Stomach (tissue), 4 donors: Measurements from ENCODE around the gene DEPDC4.

ENCODE experiments used
- EP300 ChIP-seq: sonication (generic); formaldehyde crosslinking; IDR thresholded peaks from one replicate; pipeline ENCODE4 v1.6.1; 2017; ENCODE audit warnings: antibody characterized with exemption
- POLR2A ChIP-seq, 4 donors: fragments of 450-650 bp; IDR thresholded peaks; one replicate each; pipeline ENCODE4 v1.6.1; 2016; ENCODE audit warnings: antibody characterized with exemption in 4 of 4, control low read depth in 2 of 4, mild to moderate bottlenecking in 1 of 4, moderate library complexity in 1 of 4
- POLR2AphosphoS5 ChIP-seq, 3 donors: sonication (generic); formaldehyde crosslinking; IDR thresholded peaks; one replicate each; pipeline ENCODE4 v1.6.1; 2016; ENCODE audit warnings: antibody characterized with exemption in 3 of 3
- TF ChIP-seq, protein P1 (sequence below), 7 experiments: fragments of 450-650 bp in 4 of 7; fragments of 200-600 bp in 3 of 7; sonication (generic) in 3 of 7; IDR thresholded peaks; one replicate each; pipeline ENCODE4 v1.5.1; 2016 to 2019; ENCODE audit warnings: antibody characterized with exemption in 7 of 7, control low read depth in 2 of 7, mild to moderate bottlenecking in 1 of 7

DNA sequence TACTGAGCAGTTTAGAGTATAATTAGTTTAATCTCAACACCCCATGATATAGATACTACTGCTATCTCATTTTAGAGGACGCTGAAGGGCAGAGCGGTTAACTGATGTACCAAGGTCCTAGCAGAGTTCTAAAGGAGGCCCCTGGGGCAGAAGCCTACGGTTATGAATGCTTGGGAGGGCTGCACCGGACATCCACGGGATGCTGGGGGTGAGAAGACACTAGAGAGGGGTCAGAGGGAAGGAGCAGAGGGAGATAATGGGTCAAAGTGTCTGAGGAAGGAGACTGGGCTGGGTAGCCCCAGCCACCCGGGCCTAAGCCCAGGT is 67.9 kb downstream of the DEPDC4 start:
- TF ChIP-seq, protein P1, sequence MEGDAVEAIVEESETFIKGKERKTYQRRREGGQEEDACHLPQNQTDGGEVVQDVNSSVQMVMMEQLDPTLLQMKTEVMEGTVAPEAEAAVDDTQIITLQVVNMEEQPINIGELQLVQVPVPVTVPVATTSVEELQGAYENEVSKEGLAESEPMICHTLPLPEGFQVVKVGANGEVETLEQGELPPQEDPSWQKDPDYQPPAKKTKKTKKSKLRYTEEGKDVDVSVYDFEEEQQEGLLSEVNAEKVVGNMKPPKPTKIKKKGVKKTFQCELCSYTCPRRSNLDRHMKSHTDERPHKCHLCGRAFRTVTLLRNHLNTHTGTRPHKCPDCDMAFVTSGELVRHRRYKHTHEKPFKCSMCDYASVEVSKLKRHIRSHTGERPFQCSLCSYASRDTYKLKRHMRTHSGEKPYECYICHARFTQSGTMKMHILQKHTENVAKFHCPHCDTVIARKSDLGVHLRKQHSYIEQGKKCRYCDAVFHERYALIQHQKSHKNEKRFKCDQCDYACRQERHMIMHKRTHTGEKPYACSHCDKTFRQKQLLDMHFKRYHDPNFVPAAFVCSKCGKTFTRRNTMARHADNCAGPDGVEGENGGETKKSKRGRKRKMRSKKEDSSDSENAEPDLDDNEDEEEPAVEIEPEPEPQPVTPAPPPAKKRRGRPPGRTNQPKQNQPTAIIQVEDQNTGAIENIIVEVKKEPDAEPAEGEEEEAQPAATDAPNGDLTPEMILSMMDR (IDR thresholded peaks at IDR 0.05) = no peak
- no peak for TF ChIP-seq POLR2AphosphoS5 (IDR thresholded peaks at IDR 0.05)
- TF ChIP-seq POLR2A (IDR thresholded peaks at IDR 0.05) = no peak
- TF ChIP-seq EP300 = no peak
